Right renal cortex interstitium (tissue), 3 donors: ENCODE results near the gene NEUROG1. TPM values are rescaled to one million over a fixed set of nuclear protein-coding genes. Genes with fewer than 3 reads are reported as not detected.

Source experiments
- polyA plus RNA-seq, 3 donors: library from polyadenylated mRNA; unstranded; fragments of 120-200 nt; gene quantifications; one replicate each; pipeline ENCODE4 v1.2.1, GENCODE V29; 2013; ENCODE audit not compliant: insufficient read length in 3 of 3

The NEUROG1 gene
- polyA plus RNA-seq, 3 donors, result not detected

Other genes starting within 250 kb of the NEUROG1 start
- gene MACROH2A1, start 136.7 kb downstream of the NEUROG1 start, polyA plus RNA-seq, result 100 to 1,000 TPM; 199 to 205 (median 202) TPM
- under 1 TPM in 1 of 3 donors, not detected in 2; 0.18 TPM for gene DCANP1, start 88.6 kb downstream of the NEUROG1 start, polyA plus RNA-seq
- under 1 TPM; 0.15 to 0.20 (median 0.18) TPM for gene TIFAB, start 83.6 kb downstream of the NEUROG1 start, polyA plus RNA-seq
- gene CXCL14, start 43.0 kb upstream of the NEUROG1 start, polyA plus RNA-seq, result 10 to 100 TPM; 18.4 to 54.0 (median 36.6) TPM